ENCODE data around the gene PCSK6. TPM values are rescaled to one million over a fixed set of nuclear protein-coding genes. Genes with fewer than 3 reads are reported as not detected.
"Not testable (repeated sequence)": the region's sequence is repeated elsewhere in the genome, so short reads cannot be mapped to it uniquely, and the experiment has no call there.

PCSK6 gene
- total RNA-seq, 1 donor from 2014 or later, result 1.9 TPM

DNA sequence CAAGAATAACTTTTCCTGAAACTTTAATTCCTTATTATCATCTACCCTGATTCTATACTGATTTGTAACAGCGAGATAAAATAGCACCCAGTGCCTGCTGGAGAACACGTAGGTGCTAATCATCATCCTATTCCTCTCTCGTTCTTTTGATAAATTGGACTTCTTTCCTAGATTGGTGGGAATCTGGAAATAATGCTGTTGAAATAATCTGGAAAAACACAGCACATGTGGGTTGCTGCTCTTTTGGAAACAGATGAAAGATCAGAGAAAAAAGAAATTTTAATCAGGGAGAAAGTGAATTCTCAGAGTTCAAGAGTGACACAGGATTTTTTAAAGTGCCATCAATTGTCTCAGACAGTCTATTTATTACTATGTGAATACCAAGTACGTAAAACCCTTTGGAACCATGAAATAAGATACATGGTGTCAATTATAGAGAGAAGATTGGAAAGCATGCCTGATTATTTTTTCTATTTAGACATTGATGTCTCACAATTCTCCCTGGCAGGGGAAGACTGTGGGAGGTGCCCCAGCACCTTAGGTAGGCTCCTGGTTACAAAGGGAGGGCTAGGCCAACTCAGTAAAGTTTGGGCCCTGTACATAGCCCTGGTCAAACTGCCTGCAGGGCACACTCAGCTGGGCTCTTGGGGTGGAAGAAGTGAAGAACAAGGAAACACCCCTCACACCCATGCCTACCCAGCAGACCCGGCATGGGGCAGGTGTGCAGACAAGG lies 134.4 kb downstream of the PCSK6 start:
- intact Hi-C loops (cut with micrococcal nuclease), result no loop called here
- DNase-seq (ENCODE audit: low spot score), result no peak
- no peak overlapping the region for H3K4me3 Mint-ChIP-seq (ENCODE audit: low read depth)
- H3K36me3 Mint-ChIP-seq (ENCODE audit: low read depth), result no peaks in the 10 kb centered on the region
- H3K27me3 Mint-ChIP-seq (ENCODE audit: low read depth), result no peaks in the 10 kb centered on the region
- H3K9me3 Mint-ChIP-seq, result no peaks in the 10 kb centered on the region
- H3K4me1 Mint-ChIP-seq (ENCODE audit: low read depth), result no peaks in the 10 kb centered on the region
- no peak overlapping the region for H3K27ac Mint-ChIP-seq

DNA sequence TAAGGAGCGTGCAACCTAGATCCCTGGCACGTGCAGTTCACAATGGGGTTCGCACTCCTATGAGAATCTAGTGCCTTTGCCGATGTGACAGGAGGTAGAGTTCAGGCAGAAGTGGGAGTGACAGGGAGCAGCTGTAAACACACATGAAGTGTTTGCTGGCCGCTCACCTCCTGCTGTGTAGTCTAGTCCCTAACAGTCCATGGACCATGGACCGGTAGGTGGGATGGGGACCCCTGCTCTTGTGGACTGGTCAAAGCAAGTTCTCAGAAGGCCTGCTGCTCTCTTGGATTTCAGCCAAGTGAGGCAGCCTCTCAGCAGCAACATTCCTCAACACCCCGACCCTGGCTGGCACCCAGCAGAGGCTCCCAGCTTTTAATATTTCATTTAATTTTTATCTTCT lies 136.3 kb downstream of the PCSK6 start:
- intact Hi-C loops (cut with micrococcal nuclease), result no loop called here
- no peaks in the 10 kb centered on the region for H3K9me3 Mint-ChIP-seq
- H3K27ac Mint-ChIP-seq, result no peak overlapping the region
- no peak for DNase-seq (ENCODE audit: low spot score)
- no peak overlapping the region for H3K4me3 Mint-ChIP-seq (ENCODE audit: low read depth)
- H3K4me1 Mint-ChIP-seq (ENCODE audit: low read depth), result no peaks in the 10 kb centered on the region
- no peaks in the 10 kb centered on the region for H3K27me3 Mint-ChIP-seq (ENCODE audit: low read depth)
- no peaks in the 10 kb centered on the region for H3K36me3 Mint-ChIP-seq (ENCODE audit: low read depth)

DNA sequence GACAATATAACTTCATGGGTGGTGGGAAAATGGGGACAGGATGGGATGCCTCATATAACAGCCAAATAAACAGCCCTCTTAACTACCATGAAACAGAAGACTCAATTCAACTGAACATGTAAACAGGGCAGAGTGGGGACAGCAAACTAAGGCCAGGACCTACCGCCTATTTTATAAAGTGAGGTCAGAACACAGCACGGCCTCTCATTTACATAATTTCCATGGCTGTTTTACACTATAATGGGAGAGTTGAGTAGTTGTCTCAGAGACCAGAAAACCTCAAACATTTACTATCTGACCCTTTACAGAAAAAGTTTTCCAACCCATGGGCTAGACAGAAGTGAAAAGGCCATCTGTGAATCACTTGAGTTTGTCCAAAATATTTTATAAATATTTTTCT lies 137.8 kb downstream of the PCSK6 start:
- intact Hi-C loops (cut with micrococcal nuclease), result no loop called here
- Mint-ChIP-seq H3K27ac (no peak overlapping the region), H3K27me3 (ENCODE audit: low read depth) (peaks cover 7% of the 10 kb centered on the region), H3K36me3 (ENCODE audit: low read depth) (no peaks in the 10 kb centered on the region), H3K4me3 (ENCODE audit: low read depth) (no peak overlapping the region), H3K9me3 (no peaks in the 10 kb centered on the region), H3K4me1 (ENCODE audit: low read depth) (no peaks in the 10 kb centered on the region)
- DNase-seq (ENCODE audit: low spot score), result no peak

DNA sequence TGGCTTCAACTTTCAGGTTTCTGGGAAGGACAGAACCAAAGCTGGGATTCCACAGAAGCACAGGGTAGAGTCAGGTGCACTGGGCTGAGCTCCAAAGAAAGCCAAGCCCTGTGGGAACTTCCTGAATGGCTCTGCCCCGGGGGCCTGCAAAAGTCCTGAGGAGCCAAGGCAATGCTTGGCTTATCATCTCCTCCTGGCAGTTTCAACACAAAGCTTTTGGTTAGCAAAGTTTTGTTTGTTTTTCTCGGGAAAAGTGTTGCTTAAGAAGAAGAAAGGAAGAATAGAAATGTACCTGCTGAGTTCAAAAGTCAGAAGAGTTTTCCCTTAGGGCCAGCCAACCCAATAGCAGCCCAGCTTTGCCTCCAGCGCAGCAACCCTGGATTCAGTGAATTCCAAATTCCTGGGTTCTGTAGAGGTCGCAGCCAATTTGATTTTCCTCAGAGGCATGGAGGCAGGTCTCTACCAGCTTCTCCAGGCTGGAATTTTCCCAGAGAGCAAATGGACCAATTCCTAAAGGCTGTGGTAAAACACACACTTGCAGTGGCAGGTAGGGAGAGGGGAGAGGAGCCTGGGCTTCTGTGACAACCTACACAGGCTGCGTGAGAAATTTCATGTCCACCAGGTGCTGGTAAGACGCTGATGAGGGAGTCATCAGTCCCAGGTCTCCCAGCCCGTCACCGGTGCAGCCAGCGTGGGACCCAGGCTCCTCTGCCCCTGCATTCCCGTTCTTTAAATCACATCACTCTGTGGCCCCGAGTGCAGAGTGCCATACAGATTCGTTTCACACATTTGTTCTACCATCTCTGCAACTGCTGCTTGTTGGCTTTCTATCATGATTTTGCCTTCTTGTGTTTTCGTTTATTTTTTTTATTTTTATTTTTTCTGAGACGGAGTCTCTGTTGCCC lies 140.2 kb downstream of the PCSK6 start:
- Mint-ChIP-seq H3K4me1 (ENCODE audit: low read depth) (no peaks in the 10 kb centered on the region), H3K4me3 (ENCODE audit: low read depth) (no peak overlapping the region), H3K27ac (no peak overlapping the region), H3K9me3 (no peaks in the 10 kb centered on the region), H3K36me3 (ENCODE audit: low read depth) (no peaks in the 10 kb centered on the region), H3K27me3 (ENCODE audit: low read depth) (peaks cover 14% of the 10 kb centered on the region)
- no peak for DNase-seq (ENCODE audit: low spot score)
- intact Hi-C loops (cut with micrococcal nuclease), result no loop called here

DNA sequence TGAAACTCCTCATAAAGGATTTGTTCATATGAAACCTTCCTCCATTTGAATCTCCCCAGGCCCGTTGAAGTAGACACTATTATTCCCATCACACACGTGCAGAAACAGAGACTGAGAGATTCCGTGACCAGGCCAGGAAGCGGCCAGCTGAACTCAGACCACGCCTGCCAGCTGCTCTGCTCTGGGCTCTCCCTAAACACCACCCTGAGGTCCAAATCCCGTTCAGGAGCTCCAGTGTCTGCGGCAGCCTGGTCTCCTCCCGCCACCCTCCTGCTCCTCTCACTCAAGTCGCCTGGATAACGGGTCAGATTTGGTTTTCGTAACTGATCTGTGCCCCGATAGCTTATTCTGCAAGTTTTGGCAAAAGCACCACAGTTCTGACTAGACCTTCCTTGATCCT lies 140.9 kb downstream of the PCSK6 start:
- Mint-ChIP-seq H3K9me3 (no peaks in the 10 kb centered on the region), H3K27ac (no peak overlapping the region), H3K4me3 (ENCODE audit: low read depth) (no peak overlapping the region), H3K36me3 (ENCODE audit: low read depth) (no peaks in the 10 kb centered on the region), H3K4me1 (ENCODE audit: low read depth) (no peaks in the 10 kb centered on the region), H3K27me3 (ENCODE audit: low read depth) (peaks cover 17% of the 10 kb centered on the region)
- DNase-seq (ENCODE audit: low spot score), result no peak
- intact Hi-C loops (cut with micrococcal nuclease), result no loop called here

DNA sequence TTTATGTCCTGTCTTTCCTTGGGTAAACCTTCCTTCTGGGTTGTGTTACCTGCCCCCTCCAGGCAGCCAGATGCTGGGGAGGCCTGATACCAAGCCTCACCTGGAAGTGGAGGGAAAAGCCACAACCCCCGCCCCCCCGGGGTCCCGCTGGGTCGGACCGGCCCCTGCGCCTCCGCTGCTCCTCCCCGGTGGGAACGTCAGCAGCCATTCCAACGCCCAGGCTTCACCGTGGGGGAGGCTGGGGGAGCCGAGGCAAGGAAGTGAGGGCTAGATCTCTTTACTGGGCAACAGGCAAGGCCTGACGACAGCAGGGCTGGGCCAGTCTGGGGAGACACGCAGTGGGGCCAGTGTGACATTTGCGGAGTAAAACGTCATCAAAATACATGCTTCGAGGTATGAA lies 141.5 kb downstream of the PCSK6 start:
- intact Hi-C loops (cut with micrococcal nuclease), result no loop called here
- Mint-ChIP-seq H3K4me1 (ENCODE audit: low read depth) (no peaks in the 10 kb centered on the region), H3K27me3 (ENCODE audit: low read depth) (peaks cover 18% of the 10 kb centered on the region), H3K9me3 (no peaks in the 10 kb centered on the region), H3K27ac (no peak overlapping the region), H3K36me3 (ENCODE audit: low read depth) (no peaks in the 10 kb centered on the region), H3K4me3 (ENCODE audit: low read depth) (no peak overlapping the region)
- DNase-seq (ENCODE audit: low spot score), result no peak

DNA sequence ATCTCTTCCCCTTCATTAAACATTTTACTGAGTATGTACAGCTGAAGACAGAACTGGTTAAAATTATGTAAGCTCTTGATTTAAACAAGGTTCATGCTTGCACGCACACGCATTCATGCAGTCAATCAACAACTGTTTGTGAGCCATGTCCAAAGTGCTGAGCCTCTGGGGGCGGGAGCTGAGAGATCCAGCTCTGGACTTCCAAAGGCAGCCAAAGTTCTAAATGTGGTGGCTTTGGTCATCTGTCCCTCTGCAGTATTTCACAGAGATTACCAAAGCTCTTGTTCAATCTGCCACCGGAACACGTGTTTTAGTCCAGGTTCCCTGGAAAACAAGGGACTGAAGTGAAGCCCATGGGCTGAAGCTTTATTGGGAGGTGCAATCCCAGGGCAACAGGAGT lies 142.1 kb downstream of the PCSK6 start:
- Mint-ChIP-seq H3K36me3 (ENCODE audit: low read depth) (no peaks in the 10 kb centered on the region), H3K27ac (no peak overlapping the region), H3K9me3 (no peaks in the 10 kb centered on the region), H3K4me1 (ENCODE audit: low read depth) (no peaks in the 10 kb centered on the region), H3K27me3 (ENCODE audit: low read depth) (peaks cover 18% of the 10 kb centered on the region), H3K4me3 (ENCODE audit: low read depth) (no peak overlapping the region)
- DNase-seq (ENCODE audit: low spot score), result no peak
- intact Hi-C loops (cut with micrococcal nuclease), result no loop called here

DNA sequence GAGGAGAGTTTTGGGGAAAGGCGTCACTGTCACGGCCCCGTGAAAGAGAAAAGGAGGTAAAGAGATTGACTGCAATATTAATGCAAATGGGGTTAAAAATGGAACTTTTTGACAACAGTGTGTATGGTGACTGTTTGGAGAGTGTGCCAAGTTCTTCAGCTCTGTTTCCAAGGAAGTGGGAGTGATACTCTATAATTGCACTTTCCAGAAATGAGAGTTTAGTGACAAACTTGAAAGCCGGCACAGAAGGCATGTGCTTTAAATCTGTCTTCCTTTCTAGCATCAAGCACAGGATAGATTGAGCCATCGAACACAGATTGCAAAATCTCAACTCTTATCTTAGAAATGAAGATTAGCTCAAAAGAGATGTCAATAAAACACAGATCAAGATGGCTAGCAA lies 142.6 kb downstream of the PCSK6 start:
- no peaks in the 10 kb centered on the region for H3K36me3 Mint-ChIP-seq (ENCODE audit: low read depth)
- no peak overlapping the region for H3K27ac Mint-ChIP-seq
- no peak for DNase-seq (ENCODE audit: low spot score)
- no peaks in the 10 kb centered on the region for H3K4me1 Mint-ChIP-seq (ENCODE audit: low read depth)
- H3K27me3 Mint-ChIP-seq (ENCODE audit: low read depth), result peaks cover 18% of the 10 kb centered on the region
- H3K4me3 Mint-ChIP-seq (ENCODE audit: low read depth), result no peak overlapping the region
- intact Hi-C loops (cut with micrococcal nuclease), result no loop called here
- H3K9me3 Mint-ChIP-seq, result no peaks in the 10 kb centered on the region

DNA sequence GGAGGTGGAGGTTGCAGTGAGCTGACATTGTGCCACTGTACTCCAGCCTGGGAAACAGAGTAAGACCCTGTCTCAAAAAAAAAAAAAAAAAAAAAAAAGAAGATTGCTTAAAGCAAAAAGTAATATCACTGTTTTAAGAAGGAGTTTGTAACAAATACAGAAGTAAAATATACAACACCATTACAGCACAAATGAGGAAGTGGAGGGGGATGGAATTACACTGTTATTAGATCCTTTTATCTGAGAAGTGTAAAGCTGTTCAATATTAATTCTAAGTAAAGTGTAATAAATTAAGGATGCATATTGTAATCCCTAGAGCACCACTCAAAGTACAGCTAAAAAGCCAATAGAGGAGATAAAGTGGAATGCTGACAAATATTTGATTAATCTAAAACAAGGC lies 147.5 kb downstream of the PCSK6 start:
- H3K4me1 Mint-ChIP-seq (ENCODE audit: low read depth), result no peaks in the 10 kb centered on the region
- no peaks in the 10 kb centered on the region for H3K36me3 Mint-ChIP-seq (ENCODE audit: low read depth)
- H3K27me3 Mint-ChIP-seq (ENCODE audit: low read depth), result peaks cover 28% of the 10 kb centered on the region
- H3K27ac Mint-ChIP-seq, result no peak overlapping the region
- H3K4me3 Mint-ChIP-seq (ENCODE audit: low read depth), result no peak overlapping the region
- DNase-seq (ENCODE audit: low spot score), result no peak
- intact Hi-C loops (cut with micrococcal nuclease), result no loop called here
- H3K9me3 Mint-ChIP-seq, result peaks cover 3% of the 10 kb centered on the region

DNA sequence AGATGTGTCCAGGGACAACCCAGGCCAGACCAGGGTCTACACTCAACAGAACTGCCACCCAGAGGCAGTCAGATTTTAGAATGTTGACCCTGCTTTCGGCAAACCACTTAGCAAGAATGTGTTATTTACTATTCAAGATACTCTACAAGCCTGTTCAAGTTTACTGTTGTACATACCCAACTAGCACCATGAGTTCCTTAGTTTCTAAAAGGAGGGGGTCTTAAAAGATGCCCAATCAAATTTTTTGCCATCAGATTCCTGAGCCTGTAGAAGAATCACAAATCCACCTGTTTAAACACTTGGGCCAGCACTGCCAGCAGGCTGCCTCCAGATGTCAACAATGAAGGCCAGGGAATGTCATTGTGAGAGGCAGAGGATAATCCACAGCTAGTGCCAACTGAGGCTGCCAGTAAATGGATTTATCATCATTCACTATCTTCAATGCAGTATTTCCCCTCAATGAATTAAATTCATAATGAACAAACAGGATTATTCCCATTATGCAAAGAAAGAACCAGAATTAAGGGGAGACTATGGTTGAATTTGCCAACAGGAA lies 150.9 kb downstream of the PCSK6 start:
- Mint-ChIP-seq H3K4me1 (ENCODE audit: low read depth) (peaks cover 4% of the 10 kb centered on the region), H3K36me3 (ENCODE audit: low read depth) (peaks cover 6% of the 10 kb centered on the region), H3K27me3 (ENCODE audit: low read depth) (peaks cover 16% of the 10 kb centered on the region), H3K27ac (no peak overlapping the region), H3K9me3 (peaks cover 22% of the 10 kb centered on the region), H3K4me3 (ENCODE audit: low read depth) (no peak overlapping the region)
- no peak for DNase-seq (ENCODE audit: low spot score)
- intact Hi-C loops (cut with micrococcal nuclease), result no loop called here

DNA sequence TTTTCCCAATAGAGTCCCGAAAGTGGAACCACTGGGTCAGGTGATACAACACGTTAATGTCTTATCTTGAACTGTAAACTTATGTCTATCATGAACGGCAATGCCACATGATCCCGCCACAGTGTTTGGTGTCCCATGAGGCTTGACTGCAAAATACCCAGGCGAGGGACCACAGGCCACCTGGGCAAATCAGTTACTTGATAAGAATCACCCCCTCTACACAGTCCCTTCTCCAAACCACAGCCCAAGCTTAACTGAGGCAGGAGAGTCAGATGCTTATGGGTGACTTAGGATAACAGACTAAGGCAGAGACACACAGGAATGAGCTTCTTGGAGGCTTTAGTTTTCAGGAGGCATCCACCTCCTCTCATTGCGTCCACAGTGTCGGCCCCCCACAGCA lies 151.5 kb downstream of the PCSK6 start:
- DNase-seq (ENCODE audit: low spot score), result no peak
- Mint-ChIP-seq H3K4me3 (ENCODE audit: low read depth) (no peak overlapping the region), H3K9me3 (peaks cover 28% of the 10 kb centered on the region), H3K27me3 (ENCODE audit: low read depth) (peaks cover 15% of the 10 kb centered on the region), H3K27ac (no peak overlapping the region), H3K4me1 (ENCODE audit: low read depth) (peaks cover 6% of the 10 kb centered on the region), H3K36me3 (ENCODE audit: low read depth) (peaks cover 6% of the 10 kb centered on the region)
- intact Hi-C loops (cut with micrococcal nuclease), result no loop called here

DNA sequence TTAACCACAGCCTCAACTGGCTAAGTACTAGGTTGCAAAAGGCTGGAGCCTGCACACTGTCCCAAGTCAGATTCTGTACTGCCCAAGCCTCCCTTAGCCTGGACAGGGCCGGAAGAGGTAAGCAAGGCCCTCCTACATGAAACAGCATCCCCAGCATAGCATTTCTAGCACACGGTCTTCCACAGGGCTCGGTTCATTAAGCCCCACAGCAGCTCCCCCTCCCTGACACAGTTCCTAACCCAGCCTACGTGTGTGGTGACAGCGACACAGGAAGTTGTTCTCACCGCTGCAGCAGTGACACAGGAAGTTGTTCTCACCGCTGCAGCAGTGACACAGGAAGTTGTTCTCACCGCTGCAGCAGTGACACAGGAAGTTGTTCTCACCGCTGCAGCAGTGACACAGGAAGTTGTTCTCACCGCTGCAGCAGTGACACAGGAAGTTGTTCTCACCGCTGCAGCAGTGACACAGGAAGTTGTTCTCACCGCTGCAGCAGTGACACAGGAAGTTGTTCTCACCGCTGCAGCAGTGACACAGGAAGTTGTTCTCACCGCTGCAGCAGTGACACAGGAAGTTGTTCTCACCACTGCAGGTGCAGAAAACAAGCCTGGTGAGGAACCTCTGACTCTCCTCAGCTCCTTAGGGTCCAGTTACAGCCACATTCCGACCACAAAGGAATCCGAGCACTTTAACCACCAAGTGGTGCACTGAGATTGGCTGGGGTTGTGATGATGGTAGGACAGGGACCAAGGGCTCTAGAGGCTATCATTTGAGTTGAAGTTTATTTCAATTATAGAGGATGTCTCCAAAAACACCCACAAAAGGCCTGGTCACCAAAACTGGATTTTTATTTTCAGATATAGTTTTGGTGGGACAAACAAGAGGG lies 155.4 kb downstream of the PCSK6 start:
- H3K9me3 Mint-ChIP-seq, result peaks cover 36% of the 10 kb centered on the region
- intact Hi-C loops (cut with micrococcal nuclease), result loop anchor here (1.0 to 5.0 kb wide), 2 partner anchors 37 to 318 kb away; partner anchors contain the start of genes SNRPA1 and TM2D3
- H3K27me3 Mint-ChIP-seq (ENCODE audit: low read depth), result peaks cover 17% of the 10 kb centered on the region
- H3K27ac Mint-ChIP-seq, result peak overlapping the region; percentile 89
- peak overlapping the region; percentile 42 for H3K4me3 Mint-ChIP-seq (ENCODE audit: low read depth)
- peak; percentile 37 for DNase-seq (ENCODE audit: low spot score)
- H3K36me3 Mint-ChIP-seq (ENCODE audit: low read depth); H3K4me1 Mint-ChIP-seq (ENCODE audit: low read depth): not testable (repeated sequence)
